Chondrocyte (in vitro differentiated cells): ENCODE data around the gene TMEM50A. TPM values are rescaled to one million over a fixed set of nuclear protein-coding genes. Genes with fewer than 3 reads are reported as not detected.
A peak's percentile ranks its signal among the peaks of the same experiment; 100 is the strongest.
"Not testable (repeated sequence)": the region's sequence is repeated elsewhere in the genome, so short reads cannot be mapped to it uniquely, and the experiment has no call there.

ENCODE experiments used
- DNase-seq: peaks from one replicate; pipeline ENCODE4 v3.0.0; 2021; ENCODE audit warnings: mixed read lengths, low spot score
- H3K27ac Mint-ChIP-seq: one replicate; pipeline ENCODE4 v1.8.0; 2021; ENCODE audit warnings: mild to moderate bottlenecking, moderate library complexity, mixed read lengths; ENCODE audit not compliant: unreplicated experiment
- H3K27me3 Mint-ChIP-seq: 2 replicates; pipeline ENCODE4 v1.8.0; 2021; ENCODE audit warnings: low read depth, mixed read lengths
- H3K36me3 Mint-ChIP-seq: 2 replicates; pipeline ENCODE4 v1.8.0; 2021; ENCODE audit warnings: low read depth, mixed read lengths
- H3K4me1 Mint-ChIP-seq: 2 replicates; pipeline ENCODE4 v1.8.0; 2021; ENCODE audit warnings: low read depth, mild to moderate bottlenecking, mixed read lengths
- H3K4me3 Mint-ChIP-seq: one replicate; pipeline ENCODE4 v1.8.0; 2021; ENCODE audit warnings: mild to moderate bottlenecking, moderate library complexity, mixed read lengths; ENCODE audit not compliant: unreplicated experiment
- H3K9me3 Mint-ChIP-seq: 2 replicates; pipeline ENCODE4 v1.8.0; 2021; ENCODE audit warnings: low read depth, mixed read lengths
- CTCF ChIP-seq: fragments of 200-600 bp; sonication (generic); IDR thresholded peaks from 2 replicates; pipeline ENCODE4 v1.5.0; 2021; ENCODE audit warnings: antibody characterized with exemption, mild to moderate bottlenecking, moderate library complexity
- total RNA-seq: library from RNA; stranded (reverse); gene quantifications from 3 replicates; pipeline ENCODE4 v1.2.1, GENCODE V29; 2021

Gene TMEM50A
- total RNA-seq, 1 donor from 2014 or later: 138 TPM

- peaks cover 13% of the 10 kb centered on the region for H3K27me3 Mint-ChIP-seq
- TF ChIP-seq CTCF: peak; percentile 73
- not testable (repeated sequence) for H3K36me3 Mint-ChIP-seq, H3K4me1 Mint-ChIP-seq, H3K4me3 Mint-ChIP-seq, H3K9me3 Mint-ChIP-seq, H3K27ac Mint-ChIP-seq, DNase-seq
These were observed 65.0 kb downstream of the TMEM50A start for GRCh38 chr1:25402947-25403803.

GRCh38 chr1:25405731-25406305, 67.7 kb downstream of the TMEM50A start:
- not testable (repeated sequence) for H3K36me3 Mint-ChIP-seq, H3K9me3 Mint-ChIP-seq, H3K27ac Mint-ChIP-seq, H3K4me3 Mint-ChIP-seq, H3K4me1 Mint-ChIP-seq, H3K27me3 Mint-ChIP-seq, DNase-seq

- not testable (repeated sequence) for H3K36me3 Mint-ChIP-seq, DNase-seq, H3K27me3 Mint-ChIP-seq, H3K4me1 Mint-ChIP-seq, H3K4me3 Mint-ChIP-seq, H3K27ac Mint-ChIP-seq, H3K9me3 Mint-ChIP-seq
These were observed 71.7 kb downstream of the TMEM50A start for GRCh38 chr1:25409641-25410427.

Other genes with a start within 250 kb of the TMEM50A start
- gene SYF2, start 105.8 kb upstream of the TMEM50A start, total RNA-seq: 23.2 to 25.9 TPM (median 24.3 TPM) in 3 replicates
- 68.5 to 96.7 TPM (median 76.4 TPM) in 3 replicates for gene RSRP1, start 90.9 kb upstream of the TMEM50A start, total RNA-seq
- not detected in 3 replicates for gene RHD, start 65.8 kb upstream of the TMEM50A start, total RNA-seq
- gene RHCE, start 82.5 kb downstream of the TMEM50A start, total RNA-seq: 1.0 to 1.7 TPM (median 1.0 TPM) in 3 replicates
- 31.5 to 39.4 TPM (median 37.0 TPM) in 3 replicates for gene MACO1, start 92.6 kb downstream of the TMEM50A start, total RNA-seq
- 20.7 to 23.5 TPM (median 23.5 TPM) in 3 replicates for gene LDLRAP1, start 205.3 kb downstream of the TMEM50A start, total RNA-seq